ENCODE results near the gene NRP1.

NRP1 gene

DNA sequence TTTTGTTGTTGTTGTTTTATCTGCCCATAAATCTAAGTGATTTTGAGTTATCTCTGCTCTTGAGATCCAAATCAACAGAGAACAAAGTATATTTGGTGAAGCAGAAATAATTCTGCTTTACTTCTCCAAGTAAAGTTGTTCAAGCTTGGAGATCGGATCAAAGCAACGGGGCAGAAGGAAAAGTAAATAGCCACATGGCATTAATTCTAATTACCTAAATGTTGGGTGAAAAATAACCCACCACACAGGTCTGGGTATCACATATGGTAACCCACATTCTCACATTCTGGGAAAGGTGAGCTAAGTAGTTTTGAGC, 3.1 kb downstream of the NRP1 start:
- no peaks in the 10 kb centered on the region for H3K36me3 ChIP-seq (ENCODE audit: control insufficient read depth, insufficient read depth, low read length)
- TF ChIP-seq, protein P1, sequence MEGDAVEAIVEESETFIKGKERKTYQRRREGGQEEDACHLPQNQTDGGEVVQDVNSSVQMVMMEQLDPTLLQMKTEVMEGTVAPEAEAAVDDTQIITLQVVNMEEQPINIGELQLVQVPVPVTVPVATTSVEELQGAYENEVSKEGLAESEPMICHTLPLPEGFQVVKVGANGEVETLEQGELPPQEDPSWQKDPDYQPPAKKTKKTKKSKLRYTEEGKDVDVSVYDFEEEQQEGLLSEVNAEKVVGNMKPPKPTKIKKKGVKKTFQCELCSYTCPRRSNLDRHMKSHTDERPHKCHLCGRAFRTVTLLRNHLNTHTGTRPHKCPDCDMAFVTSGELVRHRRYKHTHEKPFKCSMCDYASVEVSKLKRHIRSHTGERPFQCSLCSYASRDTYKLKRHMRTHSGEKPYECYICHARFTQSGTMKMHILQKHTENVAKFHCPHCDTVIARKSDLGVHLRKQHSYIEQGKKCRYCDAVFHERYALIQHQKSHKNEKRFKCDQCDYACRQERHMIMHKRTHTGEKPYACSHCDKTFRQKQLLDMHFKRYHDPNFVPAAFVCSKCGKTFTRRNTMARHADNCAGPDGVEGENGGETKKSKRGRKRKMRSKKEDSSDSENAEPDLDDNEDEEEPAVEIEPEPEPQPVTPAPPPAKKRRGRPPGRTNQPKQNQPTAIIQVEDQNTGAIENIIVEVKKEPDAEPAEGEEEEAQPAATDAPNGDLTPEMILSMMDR (IDR thresholded peaks at IDR 0.05; ENCODE audit: insufficient read depth, low read length, poor library complexity, severe bottlenecking): no peak
- H3K27me3 ChIP-seq (replicated peaks; ENCODE audit: control insufficient read depth, insufficient read depth, low read length): peaks cover 1% of the 10 kb centered on the region
- no peak for DNase-seq (ENCODE audit: extremely low read depth, insufficient read length)
- no peak overlapping the region for H3K4me3 ChIP-seq (replicated peaks; ENCODE audit: low read depth, low read length)

GRCh38 chr10:33330543-33331378, 3.7 kb downstream of the NRP1 start:
- H3K36me3 ChIP-seq (ENCODE audit: control insufficient read depth, insufficient read depth, low read length): no peaks in the 10 kb centered on the region
- TF ChIP-seq, protein P1 (IDR thresholded peaks at IDR 0.05; ENCODE audit: insufficient read depth, low read length, poor library complexity, severe bottlenecking): peak; percentile 88
- H3K27me3 ChIP-seq (replicated peaks; ENCODE audit: control insufficient read depth, insufficient read depth, low read length): peaks cover 1% of the 10 kb centered on the region
- H3K4me3 ChIP-seq (replicated peaks; ENCODE audit: low read depth, low read length): no peak overlapping the region
- DNase-seq (ENCODE audit: extremely low read depth, insufficient read length): no peak

GRCh38 chr10:33329178-33329577, 5.3 kb downstream of the NRP1 start:
- no peaks in the 10 kb centered on the region for H3K36me3 ChIP-seq (ENCODE audit: control insufficient read depth, insufficient read depth, low read length)
- H3K27me3 ChIP-seq (replicated peaks; ENCODE audit: control insufficient read depth, insufficient read depth, low read length): no peaks in the 10 kb centered on the region
- no peak for DNase-seq (ENCODE audit: extremely low read depth, insufficient read length)
- TF ChIP-seq, protein P1 (IDR thresholded peaks at IDR 0.05; ENCODE audit: insufficient read depth, low read length, poor library complexity, severe bottlenecking): no peak
- H3K4me3 ChIP-seq (replicated peaks; ENCODE audit: low read depth, low read length): no peak overlapping the region

DNA sequence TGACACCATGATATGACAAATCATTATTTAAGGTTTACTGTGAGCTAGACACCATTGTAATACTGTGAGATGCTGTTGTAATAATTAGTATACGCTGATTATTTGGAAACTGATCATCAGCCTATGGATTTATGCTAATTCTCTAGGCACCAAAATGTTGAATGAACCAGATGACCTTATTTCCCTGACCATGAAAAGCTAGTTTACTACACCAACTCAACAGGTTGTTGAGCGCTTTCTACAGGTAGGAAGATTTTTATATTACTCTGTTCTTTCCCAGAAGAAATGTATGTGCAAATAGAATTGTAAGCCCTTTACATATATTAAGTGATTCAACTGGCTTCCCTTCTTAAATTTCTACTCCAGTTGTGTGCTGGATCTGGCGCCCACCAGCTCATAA, 6.2 kb downstream of the NRP1 start:
- Histone ChIP-seq H3K4me3 (replicated peaks; ENCODE audit: low read depth, low read length) (no peak overlapping the region), H3K27me3 (replicated peaks; ENCODE audit: control insufficient read depth, insufficient read depth, low read length) (no peaks in the 10 kb centered on the region), H3K36me3 (ENCODE audit: control insufficient read depth, insufficient read depth, low read length) (no peaks in the 10 kb centered on the region)
- DNase-seq (ENCODE audit: extremely low read depth, insufficient read length): no peak
- TF ChIP-seq, protein P1 (IDR thresholded peaks at IDR 0.05; ENCODE audit: insufficient read depth, low read length, poor library complexity, severe bottlenecking): no peak

GRCh38 chr10:33327751-33328150, 6.7 kb downstream of the NRP1 start:
- H3K4me3 ChIP-seq (replicated peaks; ENCODE audit: low read depth, low read length): no peak overlapping the region
- no peak for DNase-seq (ENCODE audit: extremely low read depth, insufficient read length)
- H3K27me3 ChIP-seq (replicated peaks; ENCODE audit: control insufficient read depth, insufficient read depth, low read length): no peaks in the 10 kb centered on the region
- TF ChIP-seq, protein P1 (IDR thresholded peaks at IDR 0.05; ENCODE audit: insufficient read depth, low read length, poor library complexity, severe bottlenecking): no peak
- no peaks in the 10 kb centered on the region for H3K36me3 ChIP-seq (ENCODE audit: control insufficient read depth, insufficient read depth, low read length)

Data from GM06990 (cell line).